OCI-LY1 (cell line): ENCODE results near the gene STK39.

Source experiments
- H2AFZ ChIP-seq: fragments of 200-600 bp; sonication (generic), shearing (Covaris generic); 2 replicates; pipeline ENCODE4 v1.6.0; 2014; ENCODE audit warnings: antibody characterized with exemption, mild to moderate bottlenecking, low read length
- H3F3A ChIP-seq: fragments of 200-600 bp; sonication (generic), shearing (Covaris generic); 2 replicates; pipeline ENCODE4 v1.6.0; 2014; ENCODE audit warnings: mild to moderate bottlenecking, antibody characterized with exemption, low read length, moderate library complexity; ENCODE audit not compliant: insufficient read depth
- H3K27ac ChIP-seq: fragments of 200-600 bp; sonication (generic); 2 replicates; pipeline ENCODE4 v1.5.1; 2014; ENCODE audit warnings: low read length, mixed run types, mild to moderate bottlenecking, low read depth; ENCODE audit not compliant: poor library complexity, severe bottlenecking
- H3K27me3 ChIP-seq: fragments of 200-600 bp; sonication (generic); 2 replicates; pipeline ENCODE4 v1.6.0; 2014; ENCODE audit warnings: antibody characterized with exemption, mild to moderate bottlenecking, low read length, moderate library complexity; ENCODE audit not compliant: insufficient read depth
- H3K36me3 ChIP-seq: fragments of 200-600 bp; sonication (generic); 2 replicates; pipeline ENCODE4 v1.6.1; 2014; ENCODE audit warnings: mild to moderate bottlenecking, antibody characterized with exemption, low read length, moderate library complexity, mixed read lengths; ENCODE audit not compliant: insufficient read depth
- H3K4me1 ChIP-seq: fragments of 200-600 bp; sonication (generic); 2 replicates; pipeline ENCODE4 v1.5.1; 2014; ENCODE audit warnings: mild to moderate bottlenecking, low read length, moderate library complexity; ENCODE audit not compliant: insufficient read depth, severe bottlenecking
- H3K4me2 ChIP-seq: fragments of 200-600 bp; sonication (generic), shearing (Covaris generic); 2 replicates; pipeline ENCODE4 v1.6.1; 2014; ENCODE audit warnings: low read length
- H3K4me3 ChIP-seq: fragments of 200-600 bp; sonication (generic); 2 replicates; pipeline ENCODE4 v1.5.1; 2014; ENCODE audit warnings: low read length, low read depth, mild to moderate bottlenecking, mixed read lengths; ENCODE audit not compliant: poor library complexity, severe bottlenecking
- H3K79me2 ChIP-seq: fragments of 200-600 bp; shearing (Covaris generic); 2 replicates; pipeline ENCODE4 v1.6.1; 2016; ENCODE audit warnings: mixed run types, low read length, mixed read lengths; ENCODE audit not compliant: insufficient read depth
- H3K9ac ChIP-seq: fragments of 200-600 bp; sonication (generic), shearing (Covaris generic); 2 replicates; pipeline ENCODE4 v1.6.1; 2014; ENCODE audit warnings: mild to moderate bottlenecking, low read length, mixed read lengths
- H3K9me2 ChIP-seq: fragments of 200-600 bp; sonication (generic), shearing (Covaris generic); 2 replicates; pipeline ENCODE4 v1.6.1; 2014; ENCODE audit warnings: low read depth, mild to moderate bottlenecking, low read length, mixed read lengths
- H3K9me3 ChIP-seq: fragments of 200-600 bp; shearing (Covaris generic); 2 replicates; pipeline ENCODE4 v1.6.1; 2014; ENCODE audit warnings: low read length, mixed read lengths
- H4K20me1 ChIP-seq: fragments of 200-600 bp; sonication (generic), shearing (Covaris generic); 2 replicates; pipeline ENCODE4 v1.6.0; 2016; ENCODE audit warnings: mild to moderate bottlenecking, low read length; ENCODE audit not compliant: insufficient read depth
- EZH2 ChIP-seq: fragments of 200-600 bp; sonication (generic), shearing (Covaris generic); IDR thresholded peaks from 2 replicates; pipeline ENCODE4 v1.8.0; 2017; ENCODE audit warnings: borderline replicate concordance, mixed run types, mild to moderate bottlenecking, antibody characterized with exemption, low read length, moderate library complexity, mixed read lengths
- TF ChIP-seq, protein P1 (sequence below): fragments of 200-600 bp; sonication (generic), shearing (Covaris generic); IDR thresholded peaks from 2 replicates; pipeline ENCODE4 v1.5.1; 2017; ENCODE audit warnings: mild to moderate bottlenecking, antibody characterized with exemption, low read length, moderate library complexity, mixed read lengths

The STK39 gene

DNA sequence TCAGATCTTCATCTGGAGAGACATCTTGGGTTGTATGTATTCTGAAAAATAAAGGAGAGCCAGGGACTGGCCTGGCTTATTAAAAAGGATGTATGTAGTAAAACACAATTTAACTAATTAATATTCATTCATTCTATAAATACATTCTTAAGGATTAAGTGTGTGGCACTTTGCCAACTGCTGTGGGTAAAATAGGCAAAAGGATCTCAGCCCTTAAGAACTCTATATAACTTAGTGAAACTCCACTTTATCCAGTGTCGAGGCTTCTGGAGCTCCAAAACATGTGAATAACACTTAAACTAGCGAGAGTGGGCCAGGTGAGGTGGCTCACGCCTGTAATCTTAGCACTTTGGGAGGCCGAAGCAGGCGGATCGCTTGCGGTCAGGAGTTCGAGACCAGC is 7.7 kb upstream of the STK39 start:
- H3K36me3 ChIP-seq: no peaks in the 10 kb centered on the region
- H3K9me3 ChIP-seq: no peaks in the 10 kb centered on the region
- no peaks in the 10 kb centered on the region for H3K79me2 ChIP-seq
- no peaks in the 10 kb centered on the region for H4K20me1 ChIP-seq
- H3K27ac ChIP-seq: no peak overlapping the region
- H3K4me3 ChIP-seq: no peak overlapping the region
- H3K9ac ChIP-seq: no peak overlapping the region
- H3K9me2 ChIP-seq: no peaks in the 10 kb centered on the region
- TF ChIP-seq EZH2: no peak
- TF ChIP-seq, protein P1, sequence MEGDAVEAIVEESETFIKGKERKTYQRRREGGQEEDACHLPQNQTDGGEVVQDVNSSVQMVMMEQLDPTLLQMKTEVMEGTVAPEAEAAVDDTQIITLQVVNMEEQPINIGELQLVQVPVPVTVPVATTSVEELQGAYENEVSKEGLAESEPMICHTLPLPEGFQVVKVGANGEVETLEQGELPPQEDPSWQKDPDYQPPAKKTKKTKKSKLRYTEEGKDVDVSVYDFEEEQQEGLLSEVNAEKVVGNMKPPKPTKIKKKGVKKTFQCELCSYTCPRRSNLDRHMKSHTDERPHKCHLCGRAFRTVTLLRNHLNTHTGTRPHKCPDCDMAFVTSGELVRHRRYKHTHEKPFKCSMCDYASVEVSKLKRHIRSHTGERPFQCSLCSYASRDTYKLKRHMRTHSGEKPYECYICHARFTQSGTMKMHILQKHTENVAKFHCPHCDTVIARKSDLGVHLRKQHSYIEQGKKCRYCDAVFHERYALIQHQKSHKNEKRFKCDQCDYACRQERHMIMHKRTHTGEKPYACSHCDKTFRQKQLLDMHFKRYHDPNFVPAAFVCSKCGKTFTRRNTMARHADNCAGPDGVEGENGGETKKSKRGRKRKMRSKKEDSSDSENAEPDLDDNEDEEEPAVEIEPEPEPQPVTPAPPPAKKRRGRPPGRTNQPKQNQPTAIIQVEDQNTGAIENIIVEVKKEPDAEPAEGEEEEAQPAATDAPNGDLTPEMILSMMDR: no peak
- no peak overlapping the region for H3K4me2 ChIP-seq
- H3K27me3 ChIP-seq: no peaks in the 10 kb centered on the region
- H3F3A ChIP-seq: no peaks in the 10 kb centered on the region
- no peaks in the 10 kb centered on the region for H3K4me1 ChIP-seq
- H2AFZ ChIP-seq: no peak overlapping the region

DNA sequence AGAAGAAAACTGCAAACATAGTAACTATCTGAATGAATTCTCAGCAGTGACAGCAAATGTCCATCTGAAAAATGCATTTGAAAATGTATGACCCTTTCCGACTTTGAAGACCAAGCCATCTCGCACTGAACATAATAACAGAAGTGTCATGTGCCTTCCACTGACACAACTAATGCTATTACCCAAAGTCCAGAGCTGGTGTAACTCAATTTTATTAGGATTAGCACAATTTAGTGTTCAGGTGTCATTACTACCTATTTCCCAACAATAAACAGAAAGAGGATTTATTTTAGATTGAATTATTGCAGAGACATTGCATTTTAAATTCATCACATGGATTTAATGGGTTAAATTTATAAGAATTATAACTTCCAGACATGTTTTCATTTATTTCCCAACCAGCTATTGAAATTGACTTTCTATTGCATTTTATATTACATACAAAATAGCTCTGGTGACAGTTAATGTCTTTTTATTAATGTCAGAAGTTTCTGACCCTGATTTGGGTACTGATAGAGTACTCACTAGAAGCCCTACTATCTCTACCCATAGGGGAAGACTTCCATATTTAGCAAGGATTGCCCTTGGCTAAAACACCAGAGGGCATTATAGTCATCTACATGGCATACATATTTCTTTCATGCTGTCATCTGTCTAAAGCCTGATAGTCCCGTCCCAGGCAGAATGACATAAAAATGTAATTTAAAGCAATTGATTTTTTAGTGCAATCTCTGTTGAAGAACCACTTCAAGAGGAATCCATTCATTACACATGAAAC is 7.0 kb upstream of the STK39 start:
- no peak for TF ChIP-seq EZH2
- TF ChIP-seq, protein P1: no peak; the same call in 1 of the 2 replicates
- Histone ChIP-seq H3K4me1 (no peaks in the 10 kb centered on the region), H4K20me1 (no peaks in the 10 kb centered on the region), H3K9ac (no peak overlapping the region), H3K4me3 (no peak overlapping the region), H3K4me2 (no peak overlapping the region), H3K9me3 (no peaks in the 10 kb centered on the region), H3K36me3 (no peaks in the 10 kb centered on the region), H3K79me2 (no peaks in the 10 kb centered on the region), H3F3A (no peaks in the 10 kb centered on the region), H2AFZ (no peak overlapping the region), H3K9me2 (no peaks in the 10 kb centered on the region), H3K27ac (no peak overlapping the region), H3K27me3 (no peaks in the 10 kb centered on the region)

DNA sequence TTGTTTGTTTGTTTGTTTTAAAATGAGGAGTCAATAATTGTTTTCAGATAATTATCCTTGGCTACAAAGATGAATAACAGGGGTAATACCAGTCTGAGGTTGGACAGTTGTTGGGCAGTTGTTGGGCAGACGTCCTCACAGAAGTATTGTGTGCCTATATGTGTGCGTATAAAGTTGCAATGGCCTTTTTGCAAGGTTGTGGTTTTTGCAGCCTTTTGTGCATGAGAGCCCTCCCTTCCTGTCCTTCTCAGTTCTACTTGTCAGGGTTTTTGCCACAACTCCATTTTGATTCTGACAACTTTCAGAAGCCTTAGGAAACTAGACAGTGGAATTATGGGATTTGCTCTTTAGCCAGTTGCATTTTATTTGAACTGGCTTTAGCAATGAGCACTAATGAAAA is 6.0 kb upstream of the STK39 start:
- no peaks in the 10 kb centered on the region for H4K20me1 ChIP-seq
- no peaks in the 10 kb centered on the region for H3K9me3 ChIP-seq
- H3K4me2 ChIP-seq: no peak overlapping the region
- no peak overlapping the region for H3K9ac ChIP-seq
- TF ChIP-seq, protein P1: no peak
- TF ChIP-seq EZH2: no peak
- H3F3A ChIP-seq: no peaks in the 10 kb centered on the region
- no peaks in the 10 kb centered on the region for H3K9me2 ChIP-seq
- H3K36me3 ChIP-seq: no peaks in the 10 kb centered on the region
- no peaks in the 10 kb centered on the region for H3K27me3 ChIP-seq
- peaks cover 4% of the 10 kb centered on the region for H3K4me1 ChIP-seq
- H3K79me2 ChIP-seq: no peaks in the 10 kb centered on the region
- no peak overlapping the region for H2AFZ ChIP-seq
- no peak overlapping the region for H3K27ac ChIP-seq
- no peak overlapping the region for H3K4me3 ChIP-seq
